ENCODE measurements around the gene TMEM117.

GRCh38 chr12:44240186-44240585 lies 404.3 kb downstream of the TMEM117 start:
- no peak for TF ChIP-seq CTCF (conservative IDR thresholded peaks at IDR 0.05; ENCODE audit: low read depth, low read length)
- no peak for TF ChIP-seq EZH2 (IDR thresholded peaks at IDR 0.05; ENCODE audit: borderline replicate concordance, low read depth, low read length, poor library complexity, severe bottlenecking)

Measured in A673 (cell line).